ENCODE data around the gene PCNX3. TPM values are rescaled to one million over a fixed set of nuclear protein-coding genes. Genes with fewer than 3 reads are reported as not detected.

PCNX3 gene
- total and polyA plus RNA-seq, 2 of the 13 experiments (the other 11 are each of a cell fraction or from before 2014, with no cell fraction given): 16.2 to 23.0 TPM

GRCh38 chr11:65641297-65642013 is 25.9 kb downstream of the PCNX3 start:
- no peak overlapping the region for H3K27ac ChIP-seq (ENCODE audit: extremely low read length, insufficient read depth, low read length)
- H2AFZ ChIP-seq (ENCODE audit: low read length): no peak overlapping the region
- H3K4me2 ChIP-seq (ENCODE audit: low read depth, low read length): no peak overlapping the region
- BruUV-seq (replicated peaks): no TSS peak
- H3K9me3 ChIP-seq (ENCODE audit: low read length): no peaks in the 10 kb centered on the region
- TF ChIP-seq ZKSCAN1 (IDR thresholded peaks at IDR 0.05; ENCODE audit: low read length) (peak; percentile 57; the same call in 1 of the 2 replicates), SNAPC4 (CRISPR knock-in tag; IDR thresholded peaks at IDR 0.05) (no peak), BRF2 (CRISPR knock-in tag; IDR thresholded peaks at IDR 0.05) (no peak)
- no peak for ATAC-seq
- no peak overlapping the region for H3K4me3 ChIP-seq (replicated peaks in 1 of 3; ENCODE audit: insufficient read depth in 1 of 3, low read depth in 2 of 3, low read length in 3 of 3)
- H3K36me3 ChIP-seq (replicated peaks in 1 of 2; ENCODE audit: control insufficient read depth in 1 of 2, insufficient read depth in 2 of 2, low read length in 2 of 2): peaks cover 1 to 7% of the 10 kb centered on the region in 2 experiments; a peak in 1 of 5 replicates
- 96% methylated on average over 5 of the region's 16 CpGs for WGBS (ENCODE audit: low lambda C conversion rate)
- peaks cover 44% of the 10 kb centered on the region for H3K4me1 ChIP-seq (ENCODE audit: insufficient read depth, low read length)
- intact Hi-C loops (cut with micrococcal nuclease; ENCODE audit: unreplicated experiment) (no loop called here), in situ Hi-C loops (cut with HindIII; ENCODE audit: extremely low pct_ligation_motif_present, low pct_unique_long_range_greater_than_20kb) (no loop called here)
- H3K79me2 ChIP-seq (ENCODE audit: insufficient read depth, low read length): no peaks in the 10 kb centered on the region
- no peak overlapping the region for H3K9ac ChIP-seq (ENCODE audit: insufficient read depth, low read depth, low read length)
- DNase-seq (ENCODE audit: low spot score): no peak
- FAIRE-seq: no peak
- POLR2A ChIA-PET: interaction anchor here (0.9 to 2.8 kb wide), 4 partner anchors 11 to 25 kb away, joined by 3 to 19 read pairs (median 4); no protein-coding TSS in a partner anchor
- CTCF ChIA-PET (ENCODE audit: low intra/inter-chr PET ratio, low total read pairs): no interaction called here
- H3K27me3 ChIP-seq (ENCODE audit: control insufficient read depth in 1 of 2, insufficient read depth in 2 of 2, low read length in 2 of 2): no peaks in the 10 kb centered on the region
- no peaks in the 10 kb centered on the region for H4K20me1 ChIP-seq (ENCODE audit: insufficient read depth, low read length)
